Fibroblast of lung (primary cell): ENCODE results near the gene MAP1LC3B.

Source experiments
- CTCF ChIP-seq, 2 donors: IDR thresholded peaks in 1 of 2; conservative IDR thresholded peaks in 1 of 2; 1 replicate in 1 of 2; 2 replicates in 1 of 2; pipeline ENCODE4 v1.5.1; 2011 to 2012; ENCODE audit warnings: low read length in 2 of 2, control low read depth in 1 of 2, inconsistent platforms in 1 of 2, low read depth in 1 of 2, mild to moderate bottlenecking in 1 of 2
- EZH2 ChIP-seq: IDR thresholded peaks from 2 replicates; pipeline ENCODE4 v1.5.1; 2012; ENCODE audit warnings: low read length, control low read depth, mild to moderate bottlenecking; ENCODE audit errors: missing control alignments

DNA sequence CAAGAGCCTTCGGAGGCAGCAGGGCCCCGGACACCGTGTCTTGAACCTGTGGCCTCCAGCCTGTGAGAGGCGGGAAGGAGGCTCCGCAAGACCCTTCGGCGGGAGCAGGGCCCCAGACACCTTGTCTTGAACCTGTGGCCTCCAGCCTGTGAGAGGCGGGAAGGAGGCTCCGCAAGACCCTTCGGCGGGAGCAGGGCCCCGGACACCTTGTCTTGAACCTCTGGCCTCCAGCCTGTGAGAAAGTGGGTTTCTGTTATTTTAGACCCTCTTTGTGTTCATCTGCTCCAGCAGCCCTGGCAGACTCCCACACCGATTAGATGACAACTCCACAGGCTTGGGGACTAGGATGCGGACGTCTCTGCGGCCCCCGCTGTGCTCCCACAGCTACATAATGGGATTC lies 38.5 kb upstream of the MAP1LC3B start:
- no peak for TF ChIP-seq CTCF (conservative IDR thresholded peaks at IDR 0.05 in 1 of 2, IDR thresholded peaks at IDR 0.05 in 1 of 2; ENCODE audit: low read depth in 1 of 2, low read length in 2 of 2)
- TF ChIP-seq EZH2, result no peak
